Left lobe of liver (tissue), 2 donors: ENCODE data around the gene SYT5. TPM values are rescaled to one million over a fixed set of nuclear protein-coding genes. Genes with fewer than 3 reads are reported as not detected.
A peak's percentile ranks its signal among the peaks of the same experiment; 100 is the strongest.
"Not testable (repeated sequence)": the region's sequence is repeated elsewhere in the genome, so short reads cannot be mapped to it uniquely, and the experiment has no call there.

Experiments
- ATAC-seq: fragments of 200-7000 bp; cut with Tn5 transposase; one replicate; pipeline ENCODE4 v1.9.1; 2020; ENCODE audit warnings: mild to moderate bottlenecking, moderate library complexity
- DNase-seq: peaks from one replicate; pipeline ENCODE4 v3.0.0-alpha.2; 2020; ENCODE audit warnings: low spot score
- total RNA-seq: library from RNA; stranded (reverse); gene quantifications from one replicate; pipeline ENCODE4 v1.2.1, GENCODE V29; 2021
- donor health status: DM: no; HTN: no; CAD: no; lungs with moderate emphysema.
- donor health status: DM: no; HTN: yes; CAD: no.

The SYT5 gene
- 0.20 TPM for total RNA-seq

GRCh38 chr19:55179606-55180484, at the start of gene SYT5:
Gene SYT5 (minus strand): TSS chr19:55180289. CDS start chr19:55179041, 1,248 bp downstream.
- DNase-seq (no peak), ATAC-seq (peak; percentile 83)

- ATAC-seq (no peak), DNase-seq (no peak)
Observed at GRCh38 chr19:55229789-55230182, 49.7 kb upstream of the SYT5 start.

GRCh38 chr19:55229145-55229788, 49.2 kb upstream of the SYT5 start:
- no peak for DNase-seq
- peak; percentile 34 for ATAC-seq

- DNase-seq, result peak; percentile 83
- ATAC-seq, result peak; percentile 92
Observed at GRCh38 chr19:55228403-55229031, 48.4 kb upstream of the SYT5 start, which contains the start of gene TMEM86B. Gene TMEM86B (minus strand): TSS chr19:55228763. CDS start chr19:55228741, 22 bp downstream.

GRCh38 chr19:55228015-55228391, 47.9 kb upstream of the SYT5 start:
- ATAC-seq (peak; percentile 46), DNase-seq (no peak)

- DNase-seq (no peak), ATAC-seq (no peak)
Observed at GRCh38 chr19:55227241-55228014, 47.3 kb upstream of the SYT5 start.

- no peak for DNase-seq
- no peak for ATAC-seq
Observed at GRCh38 chr19:55226788-55227187, 46.7 kb upstream of the SYT5 start.

- DNase-seq (no peak), ATAC-seq (no peak)
Observed at GRCh38 chr19:55226273-55226672, 46.2 kb upstream of the SYT5 start.

GRCh38 chr19:55225415-55225958, 45.4 kb upstream of the SYT5 start:
- DNase-seq (no peak), ATAC-seq (no peak)

GRCh38 chr19:55224679-55225414, 44.8 kb upstream of the SYT5 start:
- ATAC-seq, DNase-seq: not testable (repeated sequence)

- DNase-seq, result no peak
- no peak for ATAC-seq
Observed at GRCh38 chr19:55224038-55224665, 44.1 kb upstream of the SYT5 start.

GRCh38 chr19:55223291-55224037, 43.4 kb upstream of the SYT5 start:
- no peak for ATAC-seq
- DNase-seq, result no peak

- no peak for ATAC-seq
- no peak for DNase-seq
Observed at GRCh38 chr19:55220525-55220924, 40.4 kb upstream of the SYT5 start.

- ATAC-seq (peak; percentile 88), DNase-seq (peak; percentile 79)
Observed at GRCh38 chr19:55216461-55217198, 36.5 kb upstream of the SYT5 start.

GRCh38 chr19:55213547-55213946, 33.5 kb upstream of the SYT5 start:
- DNase-seq (no peak), ATAC-seq (no peak)

GRCh38 chr19:55212447-55212846, 32.4 kb upstream of the SYT5 start:
- DNase-seq (no peak), ATAC-seq (peak; percentile 40)

GRCh38 chr19:55209693-55210472, 29.8 kb upstream of the SYT5 start:
- no peak for ATAC-seq
- DNase-seq, result no peak
